HL-60 (cell line): ENCODE results near the gene PNPLA7.
"Not testable (repeated sequence)": the region's sequence is repeated elsewhere in the genome, so short reads cannot be mapped to it uniquely, and the experiment has no call there.

Experiments used
- DNase-seq, 2 experiments: peaks; one replicate each; pipeline ENCODE4 v3.0.0-alpha.2; 2010 to 2020; ENCODE audit warnings: low read depth in 1 of 2, low spot score in 1 of 2
- H3K27ac ChIP-seq: fragments of 250-450 bp; sonication (Bioruptor Pico); replicated peaks from 2 replicates; pipeline ENCODE4 v1.5.1; 2020; ENCODE audit warnings: mild to moderate bottlenecking, moderate library complexity
- H3K27me3 ChIP-seq: fragments of 250-450 bp; sonication (Bioruptor Pico); 2 replicates; pipeline ENCODE4 v1.5.1; 2021; ENCODE audit warnings: mild to moderate bottlenecking, moderate library complexity; ENCODE audit not compliant: insufficient read depth, poor library complexity, severe bottlenecking
- H3K4me3 ChIP-seq: replicated peaks from 2 replicates; pipeline ENCODE4 v1.5.1; 2011; ENCODE audit warnings: mild to moderate bottlenecking, control low read depth, low read length; ENCODE audit not compliant: insufficient read depth
- GABPA ChIP-seq: IDR thresholded peaks from 2 replicates; pipeline ENCODE4 v1.6.1; 2012; ENCODE audit warnings: low read depth
- POLR2AphosphoS5 ChIP-seq: IDR thresholded peaks from 2 replicates; pipeline ENCODE4 v1.6.1; 2012; ENCODE audit warnings: low read depth
- SPI1 ChIP-seq: IDR thresholded peaks from 2 replicates; pipeline ENCODE4 v1.6.1; 2012; ENCODE audit warnings: low read depth, mild to moderate bottlenecking, borderline replicate concordance
- TF ChIP-seq, protein P1 (sequence below): IDR thresholded peaks from 2 replicates; pipeline ENCODE4 v1.6.1; 2012; ENCODE audit warnings: low read depth; ENCODE audit not compliant: insufficient replicate concordance
- TF ChIP-seq, protein P2 (sequence below): IDR thresholded peaks from one replicate; pipeline ENCODE4 v1.5.1; 2011; ENCODE audit warnings: low read length, control low read depth, inconsistent platforms; ENCODE audit not compliant: insufficient read depth

PNPLA7 gene

DNA sequence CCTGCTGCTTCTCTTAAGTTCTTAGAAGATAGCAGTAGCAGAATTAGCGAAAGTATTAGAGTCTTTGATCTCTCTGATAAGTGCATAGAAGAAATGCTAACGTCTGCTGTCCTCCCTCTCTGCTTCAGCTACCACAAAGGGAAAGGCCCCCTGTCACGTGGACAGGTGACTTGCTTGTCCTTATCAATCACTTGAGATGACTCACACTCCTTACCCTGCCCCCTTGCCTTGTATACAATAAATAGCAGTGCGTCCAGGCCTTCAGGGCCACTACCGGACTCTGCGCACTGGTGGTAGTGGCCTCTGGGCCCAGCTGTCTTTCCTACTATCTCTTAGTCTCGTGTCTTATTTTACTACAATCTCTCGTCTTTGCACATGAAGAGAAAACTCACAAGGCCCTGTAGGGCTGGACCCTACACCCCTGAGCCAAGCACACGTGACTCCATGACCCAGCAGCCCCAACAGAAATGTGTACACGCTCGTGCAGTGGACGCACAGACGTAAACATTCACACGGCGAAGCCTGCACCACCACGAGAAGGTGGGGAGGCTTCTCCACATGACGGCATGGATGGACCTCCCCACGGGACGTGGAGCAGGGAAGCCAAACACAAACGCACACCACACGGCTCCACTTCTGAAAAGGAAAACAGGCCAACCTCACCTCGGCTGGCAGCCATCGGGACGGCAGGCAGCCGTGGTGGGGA is 38.3 kb downstream of the PNPLA7 start:
- no peak overlapping the region for H3K4me3 ChIP-seq
- no peak overlapping the region for H3K27ac ChIP-seq
- TF ChIP-seq POLR2AphosphoS5 (no peak), GABPA (no peak)
- DNase-seq: no peak
- no peaks in the 10 kb centered on the region for H3K27me3 ChIP-seq

DNA sequence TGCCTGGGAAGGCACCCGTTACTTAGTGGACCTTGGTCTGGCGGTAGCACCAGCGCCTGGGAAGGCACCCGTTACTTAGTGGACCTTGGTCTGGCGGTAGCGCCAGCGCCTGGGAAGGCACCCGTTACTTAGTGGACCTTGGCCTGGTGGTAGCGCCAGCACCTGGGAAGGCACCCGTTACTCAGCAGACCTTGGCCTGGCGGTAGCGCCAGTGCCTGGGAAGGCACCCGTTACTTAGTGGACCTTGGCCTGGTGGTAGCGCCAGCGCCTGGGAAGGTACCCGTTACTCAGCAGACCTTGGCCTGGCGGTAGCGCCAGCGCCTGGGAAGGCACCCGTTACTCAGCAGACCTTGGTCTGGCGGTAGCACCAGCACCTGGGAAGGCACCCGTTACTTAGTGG is 39.1 kb downstream of the PNPLA7 start:
- not testable (repeated sequence) for H3K27me3 ChIP-seq, H3K27ac ChIP-seq, DNase-seq, H3K4me3 ChIP-seq

DNA sequence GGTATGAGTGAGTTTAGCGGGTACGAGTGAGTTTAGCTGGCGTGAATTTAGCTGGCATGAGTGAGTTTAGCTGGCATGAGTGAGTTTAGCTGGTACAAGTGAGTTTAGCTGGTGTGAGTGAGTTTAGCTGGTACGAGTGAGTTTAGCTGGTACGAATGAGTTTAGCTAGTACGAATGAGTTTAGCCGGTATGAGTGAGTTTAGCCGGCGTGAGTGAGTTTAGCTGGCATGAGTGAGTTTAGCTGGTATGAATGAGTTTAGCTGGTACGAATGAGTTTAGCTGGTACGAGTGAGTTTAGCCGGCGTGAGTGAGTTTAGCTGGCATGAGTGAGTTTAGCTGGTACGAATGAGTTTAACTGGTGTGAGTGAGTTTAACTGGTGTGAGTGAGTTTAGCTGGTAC is 41.0 kb downstream of the PNPLA7 start:
- H3K27ac ChIP-seq: no peak overlapping the region
- no peak for TF ChIP-seq POLR2AphosphoS5
- TF ChIP-seq GABPA: no peak
- TF ChIP-seq, protein P1, sequence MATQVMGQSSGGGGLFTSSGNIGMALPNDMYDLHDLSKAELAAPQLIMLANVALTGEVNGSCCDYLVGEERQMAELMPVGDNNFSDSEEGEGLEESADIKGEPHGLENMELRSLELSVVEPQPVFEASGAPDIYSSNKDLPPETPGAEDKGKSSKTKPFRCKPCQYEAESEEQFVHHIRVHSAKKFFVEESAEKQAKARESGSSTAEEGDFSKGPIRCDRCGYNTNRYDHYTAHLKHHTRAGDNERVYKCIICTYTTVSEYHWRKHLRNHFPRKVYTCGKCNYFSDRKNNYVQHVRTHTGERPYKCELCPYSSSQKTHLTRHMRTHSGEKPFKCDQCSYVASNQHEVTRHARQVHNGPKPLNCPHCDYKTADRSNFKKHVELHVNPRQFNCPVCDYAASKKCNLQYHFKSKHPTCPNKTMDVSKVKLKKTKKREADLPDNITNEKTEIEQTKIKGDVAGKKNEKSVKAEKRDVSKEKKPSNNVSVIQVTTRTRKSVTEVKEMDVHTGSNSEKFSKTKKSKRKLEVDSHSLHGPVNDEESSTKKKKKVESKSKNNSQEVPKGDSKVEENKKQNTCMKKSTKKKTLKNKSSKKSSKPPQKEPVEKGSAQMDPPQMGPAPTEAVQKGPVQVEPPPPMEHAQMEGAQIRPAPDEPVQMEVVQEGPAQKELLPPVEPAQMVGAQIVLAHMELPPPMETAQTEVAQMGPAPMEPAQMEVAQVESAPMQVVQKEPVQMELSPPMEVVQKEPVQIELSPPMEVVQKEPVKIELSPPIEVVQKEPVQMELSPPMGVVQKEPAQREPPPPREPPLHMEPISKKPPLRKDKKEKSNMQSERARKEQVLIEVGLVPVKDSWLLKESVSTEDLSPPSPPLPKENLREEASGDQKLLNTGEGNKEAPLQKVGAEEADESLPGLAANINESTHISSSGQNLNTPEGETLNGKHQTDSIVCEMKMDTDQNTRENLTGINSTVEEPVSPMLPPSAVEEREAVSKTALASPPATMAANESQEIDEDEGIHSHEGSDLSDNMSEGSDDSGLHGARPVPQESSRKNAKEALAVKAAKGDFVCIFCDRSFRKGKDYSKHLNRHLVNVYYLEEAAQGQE: no peak
- TF ChIP-seq SPI1: no peak
- TF ChIP-seq, protein P2, sequence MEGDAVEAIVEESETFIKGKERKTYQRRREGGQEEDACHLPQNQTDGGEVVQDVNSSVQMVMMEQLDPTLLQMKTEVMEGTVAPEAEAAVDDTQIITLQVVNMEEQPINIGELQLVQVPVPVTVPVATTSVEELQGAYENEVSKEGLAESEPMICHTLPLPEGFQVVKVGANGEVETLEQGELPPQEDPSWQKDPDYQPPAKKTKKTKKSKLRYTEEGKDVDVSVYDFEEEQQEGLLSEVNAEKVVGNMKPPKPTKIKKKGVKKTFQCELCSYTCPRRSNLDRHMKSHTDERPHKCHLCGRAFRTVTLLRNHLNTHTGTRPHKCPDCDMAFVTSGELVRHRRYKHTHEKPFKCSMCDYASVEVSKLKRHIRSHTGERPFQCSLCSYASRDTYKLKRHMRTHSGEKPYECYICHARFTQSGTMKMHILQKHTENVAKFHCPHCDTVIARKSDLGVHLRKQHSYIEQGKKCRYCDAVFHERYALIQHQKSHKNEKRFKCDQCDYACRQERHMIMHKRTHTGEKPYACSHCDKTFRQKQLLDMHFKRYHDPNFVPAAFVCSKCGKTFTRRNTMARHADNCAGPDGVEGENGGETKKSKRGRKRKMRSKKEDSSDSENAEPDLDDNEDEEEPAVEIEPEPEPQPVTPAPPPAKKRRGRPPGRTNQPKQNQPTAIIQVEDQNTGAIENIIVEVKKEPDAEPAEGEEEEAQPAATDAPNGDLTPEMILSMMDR: no peak
- no peak for DNase-seq
- H3K4me3 ChIP-seq: no peak overlapping the region
- no peaks in the 10 kb centered on the region for H3K27me3 ChIP-seq

DNA sequence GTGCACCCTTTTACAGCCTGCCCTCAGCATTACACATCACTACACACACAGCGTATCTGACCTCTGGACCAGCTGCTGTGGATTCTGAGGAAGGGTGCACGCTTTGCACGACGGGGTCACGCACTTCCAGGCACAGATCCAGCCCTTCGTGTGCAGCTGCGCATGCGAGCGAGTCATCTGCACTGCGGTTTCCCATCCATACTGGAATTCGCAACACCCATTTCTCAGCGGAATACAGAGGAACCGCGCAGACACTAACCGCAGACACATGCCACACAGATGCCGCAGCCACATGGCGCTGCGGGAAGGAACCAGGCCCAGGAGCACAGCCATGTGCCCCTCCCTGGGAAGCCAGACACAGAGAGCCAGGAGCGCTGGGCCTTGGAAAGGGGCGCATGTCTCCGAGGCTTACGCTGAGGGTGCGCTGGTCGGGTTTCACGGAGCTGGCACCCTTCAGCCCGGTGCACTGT is 43.5 kb downstream of the PNPLA7 start:
- H3K27me3 ChIP-seq: no peaks in the 10 kb centered on the region
- DNase-seq: no peak
- no peak overlapping the region for H3K4me3 ChIP-seq
- no peak overlapping the region for H3K27ac ChIP-seq
- TF ChIP-seq GABPA: no peak
- no peak for TF ChIP-seq POLR2AphosphoS5
- TF ChIP-seq, protein P2: no peak
- TF ChIP-seq, protein P1: no peak
- TF ChIP-seq SPI1: no peak

DNA sequence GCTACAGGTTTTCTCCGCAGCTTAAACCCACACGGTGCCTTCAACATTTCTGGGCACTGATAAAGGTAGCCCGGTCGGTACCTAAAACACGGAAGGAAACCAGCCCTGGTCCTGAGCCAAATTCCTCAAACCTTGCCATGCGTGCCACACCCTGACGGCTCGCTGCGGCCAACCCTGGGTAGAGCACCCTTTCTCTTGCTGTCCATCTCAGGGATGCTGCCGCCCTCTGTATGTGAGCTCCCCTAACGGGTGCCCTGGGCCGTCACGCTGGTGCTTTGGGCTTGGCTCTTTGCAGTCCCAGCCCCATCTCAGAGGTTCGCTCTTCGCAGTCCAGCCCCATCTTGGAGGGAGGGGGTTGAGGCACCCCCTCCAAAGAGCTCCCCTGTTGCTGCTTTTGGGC is 43.9 kb downstream of the PNPLA7 start:
- H3K4me3 ChIP-seq: no peak overlapping the region
- H3K27ac ChIP-seq: no peak overlapping the region
- TF ChIP-seq, protein P1: no peak
- no peak for TF ChIP-seq SPI1
- TF ChIP-seq, protein P2: no peak
- TF ChIP-seq GABPA: no peak
- no peak for TF ChIP-seq POLR2AphosphoS5
- no peak for DNase-seq
- no peaks in the 10 kb centered on the region for H3K27me3 ChIP-seq
